ENCODE results near the gene CCND1. TPM values are rescaled to one million over a fixed set of nuclear protein-coding genes. Genes with fewer than 3 reads are reported as not detected.

The CCND1 gene
- total RNA-seq, 1 experiment from 2014 or later = 346 TPM

GRCh38 chr11:69630017-69630416 lies 10.9 kb upstream of the CCND1 start:
- Histone ChIP-seq H3F3A (ENCODE audit: insufficient read depth, low read depth) (peaks cover 4% of the 10 kb centered on the region; the same call in 1 of the 2 replicates), H3K4me1 (replicated peaks; ENCODE audit: insufficient read depth) (no peaks in the 10 kb centered on the region), H4K20me1 (ENCODE audit: insufficient read depth) (no peaks in the 10 kb centered on the region), H2AFZ (no peak overlapping the region), H3K9me2 (ENCODE audit: insufficient read depth) (no peaks in the 10 kb centered on the region), H3K4me2 (no peak overlapping the region), H3K36me3 (ENCODE audit: low read depth) (no peaks in the 10 kb centered on the region), H3K27ac (no peak overlapping the region), H3K27me3 (ENCODE audit: insufficient read depth, low read depth) (no peaks in the 10 kb centered on the region), H3K4me3 (no peak overlapping the region), H3K9me3 (ENCODE audit: insufficient read depth, low read depth) (peaks cover 9% of the 10 kb centered on the region; the same call in 1 of the 2 replicates), H3K79me2 (ENCODE audit: low read depth) (no peaks in the 10 kb centered on the region)
- POLR2A ChIA-PET (ENCODE audit: unreplicated experiment) = no interaction called here
- peak in 1 of 2 experiments; percentile 35 for DNase-seq
- no TSS peak for BruUV-seq (replicated peaks)
- intact Hi-C loops (cut with micrococcal nuclease; ENCODE audit: unreplicated experiment) = no loop called here
- CTCF ChIA-PET = no interaction called here
- TF ChIP-seq CTCF (conservative IDR thresholded peaks at IDR 0.05) (no peak), EZH2 (IDR thresholded peaks at IDR 0.05; ENCODE audit: low read depth) (no peak)

GRCh38 chr11:69630424-69630823 lies 10.5 kb upstream of the CCND1 start:
- ChIA-PET POLR2A (ENCODE audit: unreplicated experiment) (no interaction called here), CTCF (no interaction called here)
- Histone ChIP-seq H4K20me1 (ENCODE audit: insufficient read depth) (no peaks in the 10 kb centered on the region), H3K9me2 (ENCODE audit: insufficient read depth) (no peaks in the 10 kb centered on the region), H3K36me3 (ENCODE audit: low read depth) (no peaks in the 10 kb centered on the region), H3K27ac (no peak overlapping the region), H3K27me3 (ENCODE audit: insufficient read depth, low read depth) (no peaks in the 10 kb centered on the region), H3K9me3 (ENCODE audit: insufficient read depth, low read depth) (peaks cover 9% of the 10 kb centered on the region; the same call in 1 of the 2 replicates), H3K4me2 (no peak overlapping the region), H3K4me3 (no peak overlapping the region), H3K4me1 (replicated peaks; ENCODE audit: insufficient read depth) (peaks cover under 1% of the 10 kb centered on the region; the same call in 1 of the 2 replicates), H3K79me2 (ENCODE audit: low read depth) (no peaks in the 10 kb centered on the region), H3F3A (ENCODE audit: insufficient read depth, low read depth) (peaks cover 8% of the 10 kb centered on the region; the same call in 1 of the 2 replicates), H2AFZ (no peak overlapping the region)
- DNase-seq = peak in 1 of 2 experiments; percentile 22
- intact Hi-C loops (cut with micrococcal nuclease; ENCODE audit: unreplicated experiment) = no loop called here
- TF ChIP-seq EZH2 (IDR thresholded peaks at IDR 0.05; ENCODE audit: low read depth) (no peak), CTCF (conservative IDR thresholded peaks at IDR 0.05) (no peak)
- BruUV-seq (replicated peaks) = no TSS peak

- Histone ChIP-seq H4K20me1 (ENCODE audit: insufficient read depth) (no peaks in the 10 kb centered on the region), H3K4me1 (replicated peaks; ENCODE audit: insufficient read depth) (peaks cover 22% of the 10 kb centered on the region; the same call in 1 of the 2 replicates), H3K27me3 (ENCODE audit: insufficient read depth, low read depth) (no peaks in the 10 kb centered on the region), H3K9me2 (ENCODE audit: insufficient read depth) (no peaks in the 10 kb centered on the region), H3K36me3 (ENCODE audit: low read depth) (no peaks in the 10 kb centered on the region), H2AFZ (no peak overlapping the region), H3K9me3 (ENCODE audit: insufficient read depth, low read depth) (peaks cover 9% of the 10 kb centered on the region; the same call in 1 of the 2 replicates), H3K4me2 (no peak overlapping the region), H3F3A (ENCODE audit: insufficient read depth, low read depth) (peaks cover 17% of the 10 kb centered on the region; the same call in 1 of the 2 replicates), H3K27ac (no peak overlapping the region), H3K4me3 (no peak overlapping the region), H3K79me2 (ENCODE audit: low read depth) (peaks cover 6% of the 10 kb centered on the region; the same call in 1 of the 2 replicates)
- intact Hi-C loops (cut with micrococcal nuclease; ENCODE audit: unreplicated experiment) = no loop called here
- no peak for DNase-seq
- TF ChIP-seq EZH2 (IDR thresholded peaks at IDR 0.05; ENCODE audit: low read depth) (no peak), CTCF (conservative IDR thresholded peaks at IDR 0.05) (no peak)
- ChIA-PET POLR2A (ENCODE audit: unreplicated experiment) (no interaction called here), CTCF (no interaction called here)
- no TSS peak for BruUV-seq (replicated peaks)
Measured at GRCh38 chr11:69632900-69633299, 8.1 kb upstream of the CCND1 start.

All from PC-9 (cell line).